GM10266 (cell line): ENCODE results near the gene GPRC5A.
A peak's percentile ranks its signal among the peaks of the same experiment; 100 is the strongest.

Experiments
- DNase-seq: peaks from one replicate; pipeline ENCODE4 v3.0.0; 2012; ENCODE audit errors: extremely low spot score
- TF ChIP-seq, protein P1 (sequence below): IDR thresholded peaks from 2 replicates; pipeline ENCODE4 v1.5.1; 2012; ENCODE audit warnings: mild to moderate bottlenecking, low read depth; ENCODE audit not compliant: control insufficient read depth, insufficient read depth; ENCODE audit errors: missing control alignments

The GPRC5A gene

DNA sequence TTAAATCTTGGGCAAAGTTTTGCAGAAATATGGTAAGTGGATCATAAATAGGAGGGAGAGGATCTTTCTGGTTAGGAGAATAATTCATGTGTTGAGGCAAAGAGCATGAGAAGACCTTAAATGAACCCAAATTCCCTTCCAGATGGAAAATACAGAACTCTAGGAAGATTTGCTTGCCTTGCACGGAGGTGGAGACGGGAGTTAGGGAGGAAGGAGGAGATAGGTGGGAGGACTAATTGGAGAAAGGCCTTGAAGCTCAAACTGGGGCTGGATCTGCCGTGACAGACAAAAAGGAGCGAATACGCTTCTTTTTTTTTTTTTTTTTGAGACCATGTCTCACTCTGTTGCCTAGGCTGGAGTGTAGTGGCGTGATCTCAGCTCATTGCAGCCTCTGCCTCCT is 5.9 kb downstream of the GPRC5A start:
- TF ChIP-seq, protein P1, sequence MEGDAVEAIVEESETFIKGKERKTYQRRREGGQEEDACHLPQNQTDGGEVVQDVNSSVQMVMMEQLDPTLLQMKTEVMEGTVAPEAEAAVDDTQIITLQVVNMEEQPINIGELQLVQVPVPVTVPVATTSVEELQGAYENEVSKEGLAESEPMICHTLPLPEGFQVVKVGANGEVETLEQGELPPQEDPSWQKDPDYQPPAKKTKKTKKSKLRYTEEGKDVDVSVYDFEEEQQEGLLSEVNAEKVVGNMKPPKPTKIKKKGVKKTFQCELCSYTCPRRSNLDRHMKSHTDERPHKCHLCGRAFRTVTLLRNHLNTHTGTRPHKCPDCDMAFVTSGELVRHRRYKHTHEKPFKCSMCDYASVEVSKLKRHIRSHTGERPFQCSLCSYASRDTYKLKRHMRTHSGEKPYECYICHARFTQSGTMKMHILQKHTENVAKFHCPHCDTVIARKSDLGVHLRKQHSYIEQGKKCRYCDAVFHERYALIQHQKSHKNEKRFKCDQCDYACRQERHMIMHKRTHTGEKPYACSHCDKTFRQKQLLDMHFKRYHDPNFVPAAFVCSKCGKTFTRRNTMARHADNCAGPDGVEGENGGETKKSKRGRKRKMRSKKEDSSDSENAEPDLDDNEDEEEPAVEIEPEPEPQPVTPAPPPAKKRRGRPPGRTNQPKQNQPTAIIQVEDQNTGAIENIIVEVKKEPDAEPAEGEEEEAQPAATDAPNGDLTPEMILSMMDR = no peak

DNA sequence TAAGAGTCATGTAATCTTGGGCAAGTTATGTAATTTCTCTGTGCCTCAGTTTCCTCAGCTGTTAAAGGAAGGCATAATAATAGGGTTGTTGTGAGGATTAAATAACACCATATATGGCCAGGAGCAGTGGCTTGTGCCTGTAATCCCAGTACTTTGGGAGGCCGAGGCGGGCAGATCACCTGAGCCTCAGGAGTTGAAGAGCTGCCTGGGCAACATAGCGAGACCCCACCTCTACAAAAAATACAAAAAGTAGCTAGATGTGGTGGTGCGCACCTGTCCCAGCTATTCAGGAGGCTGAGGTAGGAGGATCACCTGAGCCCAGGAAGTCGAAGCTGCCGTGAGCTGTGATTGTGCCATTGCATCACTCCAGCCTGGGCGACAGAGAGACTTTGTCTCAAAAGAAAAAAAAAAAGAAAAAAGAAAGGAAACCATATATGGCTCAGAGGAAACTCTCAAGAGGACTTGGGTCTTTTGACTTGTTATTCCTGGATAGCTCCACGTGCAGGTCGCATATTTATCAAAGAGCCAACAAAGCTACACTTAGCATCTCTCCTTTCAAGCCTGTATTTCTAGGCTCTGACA is 6.9 kb downstream of the GPRC5A start:
- no peak for DNase-seq
- TF ChIP-seq, protein P1 = no peak

More for the DNA sequence above, 5.9 kb downstream of the GPRC5A start:
- no peak for DNase-seq

DNA sequence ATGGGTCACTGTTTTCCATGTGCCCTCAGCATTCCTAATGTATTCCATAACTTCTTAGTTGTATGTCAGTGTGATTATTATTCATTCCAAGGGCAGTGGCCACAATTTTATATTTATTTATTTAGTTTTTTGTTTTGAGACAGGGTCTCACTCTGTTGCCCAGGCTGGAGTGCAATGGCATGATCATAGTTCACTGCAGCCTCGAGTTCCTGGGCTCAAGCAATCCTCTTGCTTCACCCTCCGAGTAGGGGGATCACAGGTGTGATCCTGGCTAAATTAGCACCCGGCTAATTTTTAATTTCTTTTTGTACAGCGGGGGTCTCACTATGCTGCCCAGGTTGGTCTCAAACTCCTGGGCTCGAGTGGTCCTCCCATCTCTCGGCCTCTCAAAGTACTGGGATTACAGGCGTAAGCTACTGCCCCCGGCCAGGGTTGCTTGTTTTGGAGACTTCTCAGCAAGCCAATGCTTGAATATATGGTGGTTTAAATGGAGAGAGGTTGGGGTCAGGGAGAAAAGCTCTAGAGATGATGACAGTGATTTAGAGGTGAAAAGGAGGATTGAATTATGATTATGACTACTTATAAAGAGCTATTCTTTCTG is 7.6 kb downstream of the GPRC5A start:
- no peak for DNase-seq

DNA sequence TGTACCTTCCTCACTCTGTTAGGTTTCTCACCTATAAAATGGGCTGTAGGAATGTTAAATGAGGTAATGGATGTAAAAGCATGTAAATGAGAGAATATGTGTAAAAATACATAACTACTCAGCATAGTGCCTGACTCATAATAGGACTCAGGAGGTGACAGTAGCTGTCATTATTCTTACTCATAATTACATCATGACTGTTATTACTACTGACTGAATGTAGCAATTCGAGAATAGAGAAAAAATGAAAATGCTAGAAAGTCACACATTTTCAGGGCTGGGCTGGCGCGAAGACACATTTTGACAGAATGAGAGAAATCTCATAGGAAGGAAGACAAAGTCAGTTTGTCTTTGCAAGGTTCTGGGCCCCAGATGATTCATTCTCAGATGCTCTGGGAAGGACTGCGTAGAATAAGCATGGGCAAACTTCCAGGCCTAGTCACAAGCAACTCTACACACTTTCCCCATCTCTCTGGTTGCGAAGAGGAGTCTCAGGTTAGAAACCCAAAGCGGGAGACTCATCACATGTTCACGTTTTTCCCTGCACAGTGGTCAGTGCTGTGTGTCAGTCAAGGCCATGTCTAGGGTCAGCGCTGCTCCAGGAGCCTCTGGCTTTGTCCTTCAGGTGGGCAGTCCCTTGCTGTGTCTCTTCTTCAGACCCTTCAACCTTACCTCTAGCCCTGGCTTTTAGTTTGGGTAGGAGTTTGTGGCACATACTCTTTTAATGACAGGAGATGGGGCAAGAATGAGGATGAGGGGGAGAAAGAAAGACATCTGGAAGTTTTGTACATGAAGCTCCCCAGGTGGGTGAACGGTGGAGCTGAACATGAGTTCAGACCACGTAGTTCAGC is 8.4 kb downstream of the GPRC5A start:
- peak; percentile 57 for DNase-seq
- TF ChIP-seq, protein P1 = no peak

More for the DNA sequence above, 7.6 kb downstream of the GPRC5A start:
- TF ChIP-seq, protein P1 = no peak

DNA sequence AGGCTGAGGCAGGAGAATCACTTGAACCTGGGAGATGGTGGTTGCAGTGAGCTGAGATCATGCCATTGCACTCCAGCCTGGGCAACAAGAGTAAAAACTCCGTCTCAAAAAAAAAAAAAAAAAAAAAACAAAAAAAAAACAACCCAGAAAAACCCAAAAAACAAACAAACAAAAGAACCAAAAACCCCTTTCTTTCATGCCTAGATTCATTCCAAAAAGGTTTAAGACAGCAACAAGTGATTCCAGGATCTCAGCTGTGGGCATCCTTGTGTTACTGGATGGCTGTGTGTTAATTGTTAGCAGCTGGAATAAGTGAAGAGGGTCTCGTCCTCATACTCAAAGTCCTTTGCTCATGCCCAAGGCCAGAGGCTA is 9.4 kb downstream of the GPRC5A start:
- TF ChIP-seq, protein P1 = no peak
- no peak for DNase-seq

DNA sequence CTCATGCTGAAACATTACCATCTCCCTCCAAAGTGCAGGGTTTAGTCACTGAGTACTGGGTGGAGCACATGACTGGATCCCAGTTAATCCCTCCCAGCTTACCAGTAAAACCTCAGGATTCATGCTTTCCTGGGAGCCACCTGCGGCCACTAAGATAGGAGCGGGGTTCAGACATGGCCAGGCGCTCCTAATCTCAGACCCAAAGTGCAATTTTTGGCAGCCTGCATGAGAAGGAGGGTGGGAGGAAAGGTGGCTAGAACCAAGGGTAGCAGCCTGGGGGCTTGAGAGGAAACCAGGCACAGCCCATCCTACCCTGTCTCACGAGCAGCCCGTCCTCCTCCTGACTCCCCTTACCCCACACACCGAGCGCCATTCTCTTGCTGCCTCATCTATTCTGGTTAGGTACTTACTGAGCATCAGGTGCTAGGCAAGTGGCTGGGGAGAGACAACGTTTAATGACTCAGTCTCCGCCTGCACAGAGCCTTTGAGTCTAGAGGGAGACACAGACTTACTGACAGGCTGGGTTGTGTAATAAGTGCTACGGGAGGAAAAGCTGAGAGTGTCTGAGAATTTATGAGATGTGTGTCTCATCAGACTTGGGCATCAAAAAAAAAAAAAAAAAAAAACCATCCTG is 9.9 kb downstream of the GPRC5A start:
- TF ChIP-seq, protein P1 = no peak
- DNase-seq = no peak
